Fibroblast of villous mesenchyme (primary cell): ENCODE measurements around the gene WRNIP1. TPM values are rescaled to one million over a fixed set of nuclear protein-coding genes. Genes with fewer than 3 reads are reported as not detected.

ENCODE experiments used
- DNase-seq: peaks from one replicate; pipeline ENCODE4 v3.0.0-alpha.2; 2010; ENCODE audit warnings: low read depth
- H3K4me3 ChIP-seq: 2 replicates; pipeline ENCODE4 v1.5.1; 2011; ENCODE audit warnings: low read depth, mild to moderate bottlenecking, low read length
- total RNA-seq: library from RNA; depleted of rRNA; stranded (reverse); fragments of >200 nt; gene quantifications from 2 replicates; pipeline ENCODE4 v1.2.3, GENCODE V29; 2012
- TF ChIP-seq, protein P1 (sequence below): IDR thresholded peaks from 2 replicates; pipeline ENCODE4 v1.5.1; 2012; ENCODE audit warnings: low read depth, mild to moderate bottlenecking, low read length; ENCODE audit not compliant: insufficient read depth

The WRNIP1 gene
- total RNA-seq, 1 donor: 38.0 TPM

DNA sequence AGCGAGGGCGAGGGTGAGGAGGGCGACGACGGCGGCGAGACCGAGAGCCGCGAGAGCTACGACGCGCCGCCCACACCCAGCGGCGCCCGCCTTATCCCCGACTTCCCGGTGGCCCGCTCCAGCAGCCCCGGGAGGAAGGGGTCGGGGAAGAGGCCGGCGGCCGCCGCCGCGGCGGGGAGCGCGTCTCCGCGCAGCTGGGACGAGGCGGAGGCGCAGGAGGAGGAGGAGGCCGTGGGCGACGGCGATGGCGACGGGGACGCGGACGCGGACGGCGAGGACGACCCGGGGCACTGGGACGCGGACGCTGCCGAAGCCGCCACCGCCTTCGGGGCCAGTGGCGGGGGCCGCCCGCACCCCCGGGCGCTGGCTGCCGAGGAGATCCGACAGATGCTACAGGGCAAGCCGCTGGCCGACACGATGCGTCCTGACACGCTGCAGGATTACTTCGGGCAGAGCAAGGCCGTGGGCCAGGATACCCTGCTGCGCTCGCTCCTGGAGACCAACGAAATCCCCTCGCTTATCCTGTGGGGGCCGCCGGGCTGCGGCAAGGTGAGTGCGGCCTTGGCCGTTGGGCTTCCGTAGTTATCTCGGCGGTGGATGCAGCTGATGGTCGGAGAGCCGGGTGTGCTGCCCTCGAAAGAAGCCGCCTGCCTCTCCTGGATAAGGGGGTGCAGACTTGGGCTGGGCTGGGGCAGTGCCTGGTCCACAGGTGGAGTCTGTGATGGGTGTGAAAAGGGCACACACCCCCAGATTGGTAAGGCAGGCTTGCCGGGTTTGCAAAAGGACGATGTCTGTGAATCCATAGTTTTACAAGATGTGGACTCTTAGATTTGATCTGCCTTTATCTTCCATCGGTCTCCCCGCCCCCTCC lies 938 bp downstream of the WRNIP1 start:
- peak; percentile 44 for DNase-seq
- TF ChIP-seq, protein P1, sequence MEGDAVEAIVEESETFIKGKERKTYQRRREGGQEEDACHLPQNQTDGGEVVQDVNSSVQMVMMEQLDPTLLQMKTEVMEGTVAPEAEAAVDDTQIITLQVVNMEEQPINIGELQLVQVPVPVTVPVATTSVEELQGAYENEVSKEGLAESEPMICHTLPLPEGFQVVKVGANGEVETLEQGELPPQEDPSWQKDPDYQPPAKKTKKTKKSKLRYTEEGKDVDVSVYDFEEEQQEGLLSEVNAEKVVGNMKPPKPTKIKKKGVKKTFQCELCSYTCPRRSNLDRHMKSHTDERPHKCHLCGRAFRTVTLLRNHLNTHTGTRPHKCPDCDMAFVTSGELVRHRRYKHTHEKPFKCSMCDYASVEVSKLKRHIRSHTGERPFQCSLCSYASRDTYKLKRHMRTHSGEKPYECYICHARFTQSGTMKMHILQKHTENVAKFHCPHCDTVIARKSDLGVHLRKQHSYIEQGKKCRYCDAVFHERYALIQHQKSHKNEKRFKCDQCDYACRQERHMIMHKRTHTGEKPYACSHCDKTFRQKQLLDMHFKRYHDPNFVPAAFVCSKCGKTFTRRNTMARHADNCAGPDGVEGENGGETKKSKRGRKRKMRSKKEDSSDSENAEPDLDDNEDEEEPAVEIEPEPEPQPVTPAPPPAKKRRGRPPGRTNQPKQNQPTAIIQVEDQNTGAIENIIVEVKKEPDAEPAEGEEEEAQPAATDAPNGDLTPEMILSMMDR: no peak
- peak overlapping the region; percentile 86 for H3K4me3 ChIP-seq

GRCh38 chr6:2766767-2767656 lies 1.8 kb downstream of the WRNIP1 start:
- DNase-seq: peak; percentile 33
- peak overlapping the region; percentile 86 for H3K4me3 ChIP-seq
- TF ChIP-seq, protein P1: no peak

DNA sequence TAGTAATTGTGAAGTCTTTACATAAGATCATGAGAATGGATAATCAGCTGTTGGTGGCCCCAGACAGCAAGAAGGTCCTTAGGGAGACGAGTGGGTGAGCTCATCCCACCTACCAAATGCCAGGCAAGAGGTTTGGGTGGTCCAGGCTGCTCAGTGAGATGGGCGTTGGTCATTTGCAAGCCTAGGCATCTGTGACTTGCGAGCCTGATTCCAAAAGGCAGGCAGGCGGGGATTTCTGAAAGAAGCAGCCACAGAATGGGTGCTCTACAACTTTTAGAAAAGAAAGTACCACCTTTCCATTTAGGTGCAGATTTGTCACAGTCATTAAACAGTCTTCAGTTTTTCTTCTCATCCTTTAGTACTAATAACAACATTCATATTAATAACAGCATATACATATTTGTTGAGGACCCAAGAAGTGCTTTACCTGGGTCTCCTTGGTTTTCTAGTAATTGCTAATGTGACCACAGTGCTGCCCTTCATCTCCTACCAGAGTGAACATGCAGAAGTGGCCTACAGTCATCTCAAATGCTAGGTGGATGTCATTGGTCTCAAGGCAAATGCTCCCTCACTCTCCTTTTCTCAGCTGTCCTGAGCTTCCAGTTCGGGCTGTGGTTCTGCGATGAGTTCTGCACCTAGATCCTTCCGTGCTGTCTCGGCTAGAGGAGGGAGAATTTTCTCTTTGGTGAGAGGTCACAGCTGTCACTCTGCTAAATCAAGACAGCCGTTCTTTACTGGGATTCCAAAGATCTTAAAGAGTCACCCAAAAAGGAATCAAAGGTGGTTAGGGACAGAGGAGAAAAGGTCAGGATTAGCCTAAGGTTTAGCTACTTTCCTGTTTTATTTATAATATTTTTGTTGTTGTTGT lies 2.7 kb downstream of the WRNIP1 start:
- TF ChIP-seq, protein P1: no peak
- DNase-seq: peak; percentile 13
- peak overlapping the region; percentile 86 for H3K4me3 ChIP-seq

GRCh38 chr6:2768696-2769095 lies 3.5 kb downstream of the WRNIP1 start:
- H3K4me3 ChIP-seq: peak overlapping the region; percentile 86
- no peak for DNase-seq
- TF ChIP-seq, protein P1: no peak

- DNase-seq: peak; percentile 18
- H3K4me3 ChIP-seq: no peak overlapping the region
- TF ChIP-seq, protein P1: no peak
Observed at GRCh38 chr6:2770171-2770570, 5.0 kb downstream of the WRNIP1 start.

GRCh38 chr6:2771079-2771478 lies 5.9 kb downstream of the WRNIP1 start:
- no peak overlapping the region for H3K4me3 ChIP-seq
- no peak for DNase-seq
- TF ChIP-seq, protein P1: no peak
